HG02571 (cell line): ENCODE data around the gene KDM7A.
"Not testable (repeated sequence)": the region's sequence is repeated elsewhere in the genome, so short reads cannot be mapped to it uniquely, and the experiment has no call there.

Experiments
- ATAC-seq: cut with Tn5 transposase; IDR thresholded peaks from one replicate; pipeline ENCODE4 v1.9.1; 2021; ENCODE audit warnings: mild to moderate bottlenecking, moderate library complexity; ENCODE audit not compliant: unreplicated experiment

Gene KDM7A

DNA sequence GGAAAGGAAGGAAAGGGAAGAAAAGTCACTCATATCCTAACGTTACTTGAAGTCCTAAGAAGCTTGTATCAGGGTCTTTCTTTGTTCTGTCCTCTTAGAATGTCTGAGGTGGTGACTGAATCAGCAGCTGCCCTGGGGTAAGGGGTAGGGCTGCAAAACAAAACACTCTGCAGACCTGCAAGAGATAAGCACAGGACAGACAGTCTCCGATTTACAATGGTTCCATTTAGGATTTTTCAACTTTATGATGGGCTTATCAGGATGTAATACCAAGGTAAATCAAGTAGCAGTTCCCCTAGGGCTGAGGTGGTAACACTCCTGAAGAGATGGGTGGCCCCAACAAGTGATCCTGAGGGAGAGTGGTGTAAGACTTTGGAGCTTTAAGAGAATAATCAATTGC, 16.5 kb downstream of the KDM7A start:
- ATAC-seq: no peak

DNA sequence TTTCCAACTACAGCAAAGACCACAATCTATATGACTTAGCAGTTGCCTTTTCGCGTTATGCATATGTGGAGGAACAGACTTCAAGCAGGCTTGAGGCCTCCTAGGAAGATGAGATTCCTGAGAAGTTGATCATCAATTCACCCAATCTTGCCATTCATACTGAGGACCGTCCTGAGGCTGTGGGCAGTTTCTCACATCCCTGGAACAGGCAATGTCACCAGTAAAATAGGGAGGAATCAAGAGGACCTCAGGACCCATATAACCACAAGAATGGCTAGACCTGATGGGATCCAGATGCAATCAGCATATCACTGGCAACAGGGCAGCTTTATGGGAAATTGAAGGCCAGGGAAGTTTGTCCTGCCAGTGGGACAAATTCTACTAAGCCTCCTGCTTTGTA, 17.3 kb downstream of the KDM7A start:
- no peak for ATAC-seq

DNA sequence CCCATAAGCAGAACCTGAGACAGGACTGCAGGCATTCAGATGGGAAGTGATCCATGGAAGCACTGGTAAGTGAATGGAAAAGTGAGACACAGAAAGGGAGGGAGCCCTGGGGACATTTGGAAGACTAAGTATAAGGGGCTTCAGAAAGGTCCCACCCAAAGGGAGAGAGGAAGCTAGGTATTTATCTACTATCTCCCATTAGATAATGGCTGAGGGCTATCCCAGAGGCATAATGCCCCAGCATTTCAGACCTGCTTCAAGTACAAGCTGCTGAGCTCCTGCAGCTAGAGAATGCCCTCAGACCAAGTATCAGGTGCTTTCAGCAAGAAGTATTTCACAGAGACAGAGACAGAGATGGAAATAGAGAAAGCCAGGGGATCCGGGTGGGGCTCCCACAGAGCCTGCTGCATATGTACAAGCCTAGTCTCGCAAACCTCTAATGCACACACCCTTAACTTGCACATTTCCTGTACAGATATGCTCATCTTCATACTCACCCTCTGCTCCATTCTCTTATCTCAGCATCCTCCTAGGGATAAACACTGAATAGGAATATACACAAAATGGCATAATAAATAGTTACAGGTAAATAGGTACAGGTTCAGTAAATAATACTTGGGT, 20.2 kb downstream of the KDM7A start:
- ATAC-seq: no peak

DNA sequence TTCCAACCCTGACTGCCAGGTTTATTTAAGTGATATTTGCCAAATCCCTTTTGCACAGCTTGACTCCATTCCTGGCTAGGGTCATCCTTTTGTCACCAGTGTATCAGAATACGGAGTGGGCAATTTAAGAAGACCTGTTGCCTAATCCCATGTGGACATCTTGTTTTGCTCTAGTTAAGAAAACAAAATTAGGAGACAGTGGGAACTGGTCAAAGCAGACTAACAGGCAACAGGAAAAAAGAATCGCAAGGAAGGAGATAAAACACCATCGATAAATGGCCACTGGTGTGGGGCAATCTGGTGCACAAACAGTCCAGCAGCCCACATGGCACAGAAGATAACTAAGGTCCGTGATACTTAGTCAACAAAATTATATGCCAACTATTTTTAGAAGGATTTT, 21.4 kb downstream of the KDM7A start:
- ATAC-seq: no peak

DNA sequence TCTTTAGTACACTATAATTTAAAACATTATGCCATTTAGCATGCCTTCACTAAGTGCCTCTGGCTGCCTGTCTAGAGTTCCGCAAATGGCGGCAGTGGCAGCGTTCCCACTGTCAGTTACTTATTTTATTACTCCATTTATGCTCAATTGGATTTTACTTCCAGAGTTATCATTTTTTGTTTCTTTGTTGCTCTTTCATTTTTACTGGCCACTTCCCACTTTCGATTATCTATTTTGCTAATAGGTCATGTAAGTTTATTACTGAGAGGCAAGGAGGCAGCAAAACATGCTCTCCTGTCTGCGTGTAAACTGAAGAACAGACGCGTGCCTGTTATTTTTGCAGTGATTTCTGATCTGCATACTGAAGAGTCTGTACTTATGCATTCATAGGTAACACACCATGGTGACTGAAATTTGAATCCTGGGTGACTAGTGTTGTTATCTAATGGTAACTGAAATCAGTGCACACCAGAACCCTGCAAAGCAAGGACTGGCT, 23.1 kb downstream of the KDM7A start:
- ATAC-seq: no peak

DNA sequence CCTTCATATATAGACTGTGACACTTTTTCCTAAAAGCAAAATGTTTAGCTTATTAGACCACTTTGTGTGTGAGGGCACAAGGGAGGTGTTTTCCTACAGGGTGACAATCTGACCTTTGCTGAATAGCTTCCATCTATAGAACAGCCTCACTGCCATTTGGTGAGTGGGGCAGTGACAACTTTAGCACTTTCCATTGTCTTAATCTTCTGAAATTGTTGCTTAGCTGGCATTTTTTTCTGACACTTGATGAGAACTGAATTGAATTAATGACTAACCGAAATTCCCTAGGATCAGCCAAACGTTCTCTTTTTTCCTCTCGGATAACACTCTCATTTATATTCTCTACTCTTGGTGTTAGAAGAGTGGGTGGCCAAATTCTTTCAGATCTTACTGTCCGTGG, 30.2 kb downstream of the KDM7A start:
- ATAC-seq: no peak

DNA sequence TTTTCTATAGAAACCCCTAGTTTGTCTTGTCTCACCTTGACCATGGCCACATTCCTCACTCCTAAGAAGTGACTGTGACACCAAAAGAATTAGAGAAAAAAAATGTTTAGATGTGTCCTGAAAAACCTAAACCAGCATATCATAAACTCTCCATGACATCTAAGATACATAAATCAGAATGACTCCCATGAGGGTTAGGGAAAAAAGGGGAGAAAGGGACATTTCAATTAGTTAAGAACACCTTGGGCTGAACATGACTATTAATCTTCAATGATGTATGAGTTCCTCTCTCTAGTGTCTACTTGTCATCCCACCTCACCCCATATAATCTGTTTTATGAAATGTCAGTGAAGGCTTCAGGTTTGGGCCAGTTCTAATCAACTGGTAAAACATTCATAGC, 31.1 kb downstream of the KDM7A start:
- ATAC-seq: no peak

DNA sequence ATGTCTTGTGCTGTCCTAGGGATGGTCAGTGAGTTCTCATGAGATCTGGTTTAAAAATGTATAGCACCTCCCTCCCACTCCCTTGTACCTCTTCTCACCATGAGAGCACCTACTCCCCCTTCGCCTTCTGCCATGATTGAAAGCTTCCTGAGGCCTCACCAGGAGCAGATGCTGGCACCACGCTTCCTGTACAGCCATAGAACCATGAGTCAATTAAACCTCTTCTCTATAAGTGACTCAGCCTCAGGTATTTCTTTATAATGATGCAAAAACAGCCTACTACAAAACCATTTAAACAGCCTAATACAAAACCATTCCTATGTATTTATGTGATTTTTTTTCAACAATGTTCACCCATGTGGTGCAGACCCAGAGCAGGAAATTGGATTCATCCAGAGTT, 32.0 kb downstream of the KDM7A start:
- no peak for ATAC-seq

DNA sequence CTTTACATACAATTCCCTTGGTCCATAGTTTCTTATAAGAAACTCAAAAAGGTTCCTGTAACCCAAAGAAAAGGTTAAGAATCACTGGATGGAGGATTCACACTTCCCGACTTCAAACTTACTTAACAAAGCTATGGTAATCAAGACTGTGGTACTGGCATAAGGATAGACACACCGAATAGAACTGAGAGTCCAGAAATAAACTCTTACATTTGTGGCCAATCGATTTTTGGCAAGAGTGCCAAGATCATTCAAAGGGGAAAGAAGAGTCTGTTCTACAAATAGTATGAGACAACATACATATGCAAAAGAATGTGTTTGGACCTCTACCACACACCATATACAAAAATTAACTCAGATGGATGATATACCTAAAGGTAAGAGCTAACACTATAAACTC, 32.8 kb downstream of the KDM7A start:
- ATAC-seq: no peak

DNA sequence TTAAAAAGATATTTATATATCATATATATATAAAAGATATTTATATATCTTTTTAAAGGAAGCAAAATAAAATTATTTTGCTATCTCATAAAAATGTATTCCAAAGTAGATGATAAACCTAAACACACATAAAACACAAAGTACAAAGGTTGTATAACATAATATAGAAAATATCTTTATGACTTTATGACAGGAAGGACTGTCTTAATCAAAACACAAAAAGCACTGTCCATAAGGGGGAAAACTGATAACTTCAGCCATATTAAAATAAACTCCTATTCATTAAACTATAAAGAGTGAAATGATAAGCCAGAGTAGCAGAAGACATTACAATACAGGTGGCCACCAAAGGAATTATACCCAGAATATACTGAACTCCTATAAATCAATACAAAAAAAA, 34.8 kb downstream of the KDM7A start:
- no peak for ATAC-seq

DNA sequence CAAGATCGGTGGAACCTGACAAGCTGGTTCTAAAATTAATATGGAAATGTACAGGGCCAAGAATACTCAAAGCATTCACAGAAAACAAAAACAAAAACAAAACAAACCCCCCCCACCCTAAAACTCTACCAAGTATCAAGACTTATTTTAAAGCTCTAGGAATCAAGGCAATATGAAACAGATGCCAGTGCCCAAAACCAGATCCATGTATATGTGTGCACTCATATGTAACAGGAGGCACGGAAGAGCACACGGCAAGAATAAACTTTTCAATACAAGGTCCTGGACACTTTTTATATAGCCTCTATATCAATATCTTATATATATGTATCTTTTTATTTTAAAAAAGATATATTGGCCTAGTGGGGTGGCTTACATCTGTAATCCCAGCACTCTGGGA, 35.5 kb downstream of the KDM7A start:
- ATAC-seq: no peak

DNA sequence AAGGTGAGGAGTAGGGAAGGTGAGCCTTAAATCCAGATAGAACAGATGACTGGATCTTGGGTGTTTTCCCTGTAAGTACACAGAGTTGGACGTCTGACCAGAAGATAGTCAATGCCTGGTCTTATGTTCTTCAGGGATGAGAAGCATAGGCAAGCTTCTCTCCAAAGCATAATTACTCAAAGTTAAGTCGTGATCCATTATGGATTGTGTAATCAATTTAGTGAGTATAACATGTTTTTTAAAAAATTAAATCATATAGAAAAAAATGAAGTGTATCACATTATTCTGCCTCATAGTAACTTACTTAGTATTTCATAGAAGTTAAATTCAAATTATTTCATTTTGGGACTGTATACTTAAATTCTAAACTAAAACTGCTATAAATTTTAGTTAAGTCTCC, 39.7 kb downstream of the KDM7A start:
- ATAC-seq: no peak

DNA sequence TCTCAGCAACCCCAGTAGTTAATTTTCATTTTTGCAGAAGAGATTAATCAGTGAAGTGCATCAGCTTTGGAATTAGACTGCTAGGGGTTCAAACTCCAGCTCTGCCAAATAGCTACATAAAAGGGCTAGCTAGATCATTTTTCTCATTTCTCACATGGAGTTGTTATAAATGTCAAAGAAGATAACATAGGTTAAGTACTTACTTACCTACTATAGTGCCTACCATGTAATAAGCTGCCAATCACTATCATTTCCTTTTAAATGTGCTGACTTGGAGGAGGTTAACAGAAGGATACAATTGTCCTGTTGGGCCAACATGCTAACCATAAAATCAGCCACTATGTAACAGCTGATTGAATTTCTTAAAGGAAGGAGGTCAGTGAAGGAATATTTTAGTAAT, 40.7 kb downstream of the KDM7A start:
- ATAC-seq: no peak

DNA sequence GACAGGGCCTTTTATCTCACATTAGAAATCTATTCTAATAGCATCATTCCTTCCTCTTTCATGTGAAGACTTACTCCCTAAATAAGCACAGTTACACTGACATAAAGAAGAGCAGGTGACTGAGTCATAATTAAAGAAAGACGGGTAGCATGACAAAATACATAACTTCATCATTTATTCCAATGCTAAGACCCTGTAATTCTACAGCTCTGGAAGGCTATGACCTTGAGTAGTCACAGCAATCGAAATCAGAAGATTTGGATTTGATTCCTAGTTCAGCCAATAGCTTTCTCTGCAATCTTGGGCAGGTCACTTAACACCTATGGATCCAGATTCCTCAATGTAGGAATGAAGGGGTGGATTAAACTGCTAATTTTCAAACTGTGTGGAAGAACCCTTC, 42.7 kb downstream of the KDM7A start:
- ATAC-seq: no peak

DNA sequence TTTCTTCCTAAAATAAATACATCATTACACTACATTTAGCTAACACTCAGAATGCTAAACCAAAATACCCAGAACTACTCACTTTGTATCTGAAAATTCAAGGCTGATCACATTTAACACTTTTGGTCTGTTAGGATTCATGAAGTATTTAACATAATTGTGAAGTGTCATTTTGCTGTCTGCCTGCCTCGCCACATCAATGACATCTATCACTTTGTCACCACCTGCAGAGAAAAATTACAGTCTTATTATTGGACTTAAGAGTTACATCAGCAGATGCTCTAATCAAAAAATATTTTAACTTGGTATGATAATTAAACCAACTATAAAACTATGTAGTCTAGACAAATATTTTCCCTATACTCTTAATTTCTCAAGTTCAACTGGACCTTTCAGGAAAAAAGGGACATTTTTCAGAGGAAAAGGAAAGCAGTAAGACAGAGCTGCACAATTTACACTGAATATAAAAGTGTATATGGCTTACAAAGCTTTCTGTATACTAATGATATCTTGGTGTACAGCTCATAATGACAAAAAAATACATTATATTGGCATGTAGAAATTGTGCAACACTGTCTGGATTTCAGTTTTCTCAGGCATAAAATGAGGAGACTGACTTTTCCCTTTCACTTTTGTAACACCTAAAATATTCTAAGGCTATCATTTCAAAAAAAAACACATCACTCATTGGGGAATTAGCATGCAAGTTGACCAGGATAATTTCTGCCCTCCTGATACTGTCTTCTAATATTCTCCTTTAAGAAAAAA, 49.2 kb downstream of the KDM7A start:
- no peak for ATAC-seq

DNA sequence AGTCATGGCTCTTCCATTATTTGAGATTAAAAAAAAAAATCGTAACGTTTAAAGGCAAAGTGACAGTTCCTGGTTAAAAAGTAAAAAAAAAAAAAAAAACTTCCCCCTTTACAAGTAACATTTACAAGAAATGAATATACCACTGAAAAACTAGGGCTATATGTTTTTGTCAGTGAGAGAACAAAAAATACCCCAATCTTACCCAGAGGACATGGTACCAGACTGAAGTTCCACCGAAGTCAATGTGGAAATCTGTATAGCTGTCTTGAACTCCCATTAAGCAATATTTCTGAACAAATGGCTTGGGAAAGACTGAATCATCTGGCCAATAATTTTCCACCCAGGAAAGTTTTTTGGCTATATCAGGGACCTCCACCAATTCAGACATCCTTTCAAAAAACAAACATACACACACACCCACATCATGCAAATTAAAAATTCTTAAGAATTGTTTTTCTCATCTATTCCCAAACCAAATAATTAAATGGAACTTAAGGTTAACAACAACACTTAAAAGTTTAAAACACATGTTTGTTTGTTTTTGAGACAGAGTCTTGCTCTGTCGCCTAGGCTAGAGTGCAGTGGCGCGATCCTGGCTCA, 50.2 kb downstream of the KDM7A start:
- ATAC-seq: no peak

DNA sequence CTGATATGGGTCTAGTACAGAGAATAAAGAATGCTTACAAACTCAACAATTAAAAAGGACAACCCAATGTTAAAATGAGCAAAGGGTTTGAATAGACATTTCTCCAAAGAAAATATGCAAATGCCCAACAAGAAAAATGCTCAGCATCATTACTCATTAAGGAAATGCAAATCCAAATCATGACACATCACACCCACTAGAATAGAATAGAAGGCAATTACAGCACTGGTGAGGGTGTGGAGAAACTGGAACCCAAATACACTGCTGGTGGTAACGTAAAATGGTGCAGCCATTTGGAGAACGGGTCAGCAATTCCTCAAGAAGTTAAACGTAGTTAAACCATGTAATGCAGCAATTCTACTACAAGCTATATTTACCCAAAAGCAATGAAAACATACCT, 53.8 kb downstream of the KDM7A start:
- no peak for ATAC-seq

DNA sequence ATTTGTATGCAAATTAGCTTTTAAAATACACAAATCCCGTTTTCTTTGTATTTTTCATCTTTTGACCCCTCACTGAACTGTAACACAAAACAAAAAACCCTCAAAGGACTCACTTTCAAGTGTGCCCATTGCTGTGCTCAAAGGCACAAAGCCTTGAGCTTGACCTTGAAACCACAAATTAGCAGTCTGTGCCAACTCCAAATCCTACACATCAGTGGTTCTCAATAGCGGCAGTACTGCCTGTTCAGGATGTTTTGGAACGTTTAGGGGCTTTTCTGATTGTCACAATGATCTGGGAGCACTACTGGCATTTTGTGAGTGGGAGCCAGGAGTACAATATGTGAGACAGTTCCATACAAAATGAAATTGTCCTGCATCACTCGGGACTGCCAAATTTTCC, 55.5 kb downstream of the KDM7A start:
- no peak for ATAC-seq

DNA sequence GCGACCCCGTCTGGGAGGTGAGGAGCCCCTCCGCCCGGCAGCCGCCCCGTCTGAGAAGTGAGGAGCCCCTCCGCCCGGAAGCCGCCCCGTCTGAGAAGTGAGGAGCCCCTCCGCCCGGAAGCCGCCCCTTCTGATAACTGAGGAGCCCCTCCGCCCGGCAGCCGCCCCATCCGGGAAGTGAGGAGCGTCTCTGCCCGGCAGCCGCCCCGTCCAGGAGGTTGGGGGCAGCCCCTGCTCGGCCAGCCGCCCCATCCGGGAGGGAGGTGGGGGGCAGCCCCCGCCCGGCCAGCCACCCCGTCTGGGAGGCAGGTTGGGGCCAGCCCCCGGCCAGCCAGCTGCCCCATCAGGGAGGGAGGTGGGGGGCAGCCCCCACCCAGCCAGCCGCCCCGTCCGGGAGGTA, 62.0 kb downstream of the KDM7A start:
- not testable (repeated sequence) for ATAC-seq

DNA sequence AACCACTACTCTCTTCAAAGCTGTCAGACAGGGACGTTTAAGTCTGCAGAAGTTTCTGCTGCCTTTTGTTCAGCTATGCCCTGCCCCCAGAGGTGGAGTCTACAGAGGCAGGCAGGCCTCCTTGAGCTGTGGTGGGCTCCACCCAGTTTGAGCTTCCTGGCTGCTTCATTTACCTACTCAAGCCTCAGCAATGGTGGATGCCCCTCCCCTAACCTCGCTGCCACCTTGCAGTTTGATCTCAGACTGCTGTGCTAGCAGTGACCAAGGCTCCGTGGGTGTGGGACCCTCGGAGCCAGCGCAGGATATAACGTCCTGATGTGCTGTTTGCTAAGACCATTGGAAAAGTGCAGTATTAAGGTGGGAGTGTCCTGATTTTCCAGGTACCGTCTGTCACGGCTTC, 68.0 kb downstream of the KDM7A start:
- ATAC-seq: not testable (repeated sequence)

DNA sequence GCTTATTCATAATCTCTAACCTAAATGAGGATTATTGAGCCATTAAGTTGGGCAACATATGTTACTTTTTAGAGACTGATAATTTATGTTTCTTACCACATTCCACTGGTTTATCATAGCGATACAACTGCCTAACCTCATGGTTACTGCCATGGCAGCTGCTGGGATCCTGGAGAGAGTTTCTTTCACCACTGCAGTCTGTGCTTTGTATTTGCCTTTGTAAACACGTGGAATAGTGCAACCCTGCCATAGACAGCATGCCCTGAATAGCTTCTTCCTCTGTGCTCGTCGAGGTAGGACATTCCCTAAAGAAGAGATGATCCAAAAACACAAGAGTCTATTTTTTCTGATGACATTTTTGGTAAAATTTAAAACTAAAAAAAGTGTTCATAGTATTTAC, 80.3 kb downstream of the KDM7A start:
- ATAC-seq: no peak

DNA sequence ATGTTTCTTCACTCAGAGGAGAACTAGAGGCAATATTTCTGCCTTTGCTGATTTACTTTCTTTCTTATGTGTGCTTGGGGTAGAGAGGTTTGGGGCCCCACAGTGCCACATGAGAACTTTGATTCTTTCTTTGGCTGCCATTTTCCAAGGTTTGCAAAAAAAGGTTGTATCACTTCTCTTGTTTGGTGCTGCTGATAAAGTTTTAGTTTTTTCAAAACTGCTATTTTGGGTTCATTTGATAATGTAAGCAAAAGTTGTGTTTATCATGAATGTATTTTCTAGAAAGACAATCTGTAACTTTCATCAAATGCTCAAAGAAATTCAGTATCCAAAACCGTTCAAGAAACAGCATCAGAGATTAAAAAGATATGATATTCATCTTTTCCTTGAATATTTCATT, 83.4 kb downstream of the KDM7A start:
- no peak for ATAC-seq
